GM18520 (cell line): ENCODE data around the gene PRSS33.

ENCODE experiments used
- ATAC-seq: cut with Tn5 transposase; IDR thresholded peaks from one replicate; pipeline ENCODE4 v1.9.1; 2021; ENCODE audit not compliant: unreplicated experiment

The PRSS33 gene

DNA sequence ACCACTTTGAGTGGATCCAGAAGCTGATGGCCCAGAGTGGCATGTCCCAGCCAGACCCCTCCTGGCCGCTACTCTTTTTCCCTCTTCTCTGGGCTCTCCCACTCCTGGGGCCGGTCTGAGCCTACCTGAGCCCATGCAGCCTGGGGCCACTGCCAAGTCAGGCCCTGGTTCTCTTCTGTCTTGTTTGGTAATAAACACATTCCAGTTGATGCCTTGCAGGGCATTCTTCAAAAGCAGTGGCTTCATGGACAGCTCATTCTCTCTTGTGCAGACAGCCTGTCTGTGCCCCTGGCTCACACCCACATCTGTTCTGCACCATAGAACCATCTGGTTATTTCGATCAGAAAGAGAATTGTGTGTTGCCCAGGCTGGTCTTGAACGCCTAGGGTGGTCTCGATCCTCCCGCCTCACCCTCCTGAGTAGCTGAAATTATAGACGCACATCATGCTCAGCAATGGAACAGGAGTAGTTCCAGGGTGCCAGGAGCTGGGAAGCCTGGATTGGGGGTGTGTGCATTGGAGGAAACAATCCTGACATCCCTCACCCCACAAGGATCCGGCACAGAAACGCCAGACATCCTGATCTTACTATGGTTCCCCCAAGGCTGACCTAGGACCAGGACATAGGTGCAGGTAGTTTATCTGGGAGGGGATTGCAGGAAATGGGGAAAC is 34.3 kb upstream of the PRSS33 start:
- no peak for ATAC-seq

DNA sequence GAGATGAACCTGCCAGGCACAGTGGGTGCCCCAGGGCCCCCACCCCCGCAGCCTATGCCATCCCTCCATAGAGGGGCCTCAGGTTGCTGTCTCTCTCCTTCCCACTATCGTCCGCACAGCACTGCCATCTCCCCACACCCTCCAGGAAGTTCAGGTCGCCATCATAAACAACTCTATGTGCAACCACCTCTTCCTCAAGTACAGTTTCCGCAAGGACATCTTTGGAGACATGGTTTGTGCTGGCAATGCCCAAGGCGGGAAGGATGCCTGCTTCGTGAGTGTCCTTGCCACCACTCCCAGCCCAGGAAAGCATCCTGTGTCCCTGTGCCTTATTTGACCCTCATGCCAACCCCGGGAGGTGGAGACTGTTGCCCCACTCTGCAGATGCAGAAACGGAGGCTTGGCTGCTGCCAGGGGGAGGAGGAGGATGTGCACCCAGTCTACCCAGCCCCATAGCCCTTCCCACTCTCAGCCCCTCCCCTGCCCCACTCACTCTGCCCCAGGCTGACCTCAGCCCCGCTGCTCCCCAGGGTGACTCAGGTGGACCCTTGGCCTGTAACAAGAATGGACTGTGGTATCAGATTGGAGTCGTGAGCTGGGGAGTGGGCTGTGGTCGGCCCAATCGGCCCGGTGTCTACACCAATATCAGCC is 33.6 kb upstream of the PRSS33 start:
- no peak for ATAC-seq

DNA sequence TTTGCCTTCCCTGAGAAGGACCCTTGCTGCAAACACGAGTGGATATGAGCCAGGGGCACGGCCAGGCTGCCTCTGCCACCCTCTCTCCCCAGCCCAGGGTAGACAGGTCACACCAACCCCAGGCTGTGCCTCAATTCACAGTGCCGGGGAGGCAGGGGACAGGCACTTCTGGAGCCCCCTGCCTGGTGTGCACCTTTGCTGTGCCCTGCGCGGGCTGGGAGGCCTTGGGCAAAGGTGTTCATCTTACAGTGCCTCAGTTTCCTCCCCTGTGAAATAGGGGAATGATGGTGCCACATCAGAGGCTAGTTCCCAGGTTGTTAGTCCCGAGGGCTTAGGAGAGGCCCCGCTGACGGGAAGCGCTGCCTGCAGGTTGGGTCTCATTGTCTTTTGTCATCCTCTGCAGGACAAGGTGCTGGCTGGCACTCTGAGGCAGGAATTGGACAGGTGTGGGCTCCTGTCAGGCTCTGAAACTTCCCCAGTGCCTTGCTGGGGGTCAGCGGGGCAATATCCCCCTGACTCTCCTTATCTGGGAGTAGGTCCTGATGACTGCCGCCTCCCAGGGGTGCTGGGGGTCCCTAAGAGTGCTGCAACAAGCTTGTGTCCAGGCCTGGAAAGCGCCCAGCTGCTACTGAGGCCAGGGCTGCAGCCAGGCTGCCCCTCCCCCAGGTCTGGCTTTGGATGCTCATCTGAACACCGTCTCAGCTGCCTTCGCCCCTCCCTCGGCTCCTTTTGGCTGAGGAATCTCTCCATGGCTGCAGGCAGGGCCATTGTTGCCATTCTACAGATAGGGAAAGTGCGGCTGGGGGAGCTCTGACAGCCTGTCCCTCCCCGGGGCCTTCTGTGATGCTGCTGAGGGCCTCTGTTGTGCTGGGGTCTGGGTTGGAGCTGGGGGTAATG is 32.8 kb upstream of the PRSS33 start:
- no peak for ATAC-seq

DNA sequence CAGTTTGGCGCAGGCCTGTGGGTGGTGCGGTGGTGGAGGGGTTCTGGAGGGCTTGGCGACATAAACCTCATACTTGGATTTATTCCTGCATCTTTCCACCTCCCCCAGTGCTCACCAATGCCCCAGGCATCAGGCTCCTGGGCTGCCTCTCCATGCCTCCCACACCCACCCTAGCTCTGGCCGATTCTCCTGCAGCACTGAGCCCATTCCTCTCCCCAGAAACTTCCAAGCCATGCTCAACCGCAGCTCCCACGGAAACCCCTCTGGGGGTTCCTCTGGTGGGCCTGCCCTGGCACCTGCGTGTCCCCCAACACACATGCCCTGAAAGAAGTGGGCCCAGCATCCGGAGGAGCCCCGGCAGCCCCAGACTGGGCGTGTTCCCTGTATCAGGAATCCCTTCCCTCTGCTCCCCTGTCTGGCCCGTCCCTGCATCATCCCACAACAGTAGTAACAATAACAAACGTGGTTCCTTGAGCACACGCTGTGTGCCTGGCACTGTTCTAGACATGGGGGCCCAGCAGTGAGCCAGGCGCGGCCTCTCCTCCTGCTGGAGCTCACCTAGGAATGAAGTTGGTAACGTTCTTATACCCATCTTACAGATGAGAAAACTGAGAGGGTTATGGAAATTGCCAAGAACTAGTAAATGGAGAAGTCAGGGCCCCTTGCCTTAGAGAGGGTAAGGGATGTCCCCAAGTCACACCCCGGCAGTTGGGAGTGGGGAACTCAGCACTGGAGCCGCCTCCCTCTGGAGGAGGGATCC is 32.0 kb upstream of the PRSS33 start:
- ATAC-seq = no peak

DNA sequence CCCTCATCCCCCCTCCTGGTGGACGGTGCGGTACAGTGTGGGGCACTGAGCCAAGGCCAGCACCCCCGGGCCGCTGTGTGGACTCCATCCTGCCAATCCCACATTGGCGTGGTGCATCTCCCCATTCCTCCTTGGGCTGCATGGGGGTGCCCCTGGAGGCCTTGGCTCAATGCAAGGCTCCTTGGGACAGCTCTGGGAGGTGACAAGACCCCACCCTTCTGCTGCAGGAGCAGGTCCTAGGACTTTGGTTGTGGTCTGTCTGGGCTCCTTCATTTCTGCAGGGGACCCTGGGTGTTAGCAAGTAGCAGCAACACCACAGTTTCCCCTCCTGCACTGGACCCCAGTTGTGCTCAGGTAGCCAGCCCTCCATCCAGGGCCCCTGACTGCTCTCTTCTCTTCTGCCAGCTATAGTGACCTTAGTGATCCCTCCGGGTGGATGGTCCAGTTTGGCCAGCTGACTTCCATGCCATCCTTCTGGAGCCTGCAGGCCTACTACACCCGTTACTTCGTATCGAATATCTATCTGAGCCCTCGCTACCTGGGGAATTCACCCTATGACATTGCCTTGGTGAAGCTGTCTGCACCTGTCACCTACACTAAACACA is 31.0 kb upstream of the PRSS33 start:
- no peak for ATAC-seq

DNA sequence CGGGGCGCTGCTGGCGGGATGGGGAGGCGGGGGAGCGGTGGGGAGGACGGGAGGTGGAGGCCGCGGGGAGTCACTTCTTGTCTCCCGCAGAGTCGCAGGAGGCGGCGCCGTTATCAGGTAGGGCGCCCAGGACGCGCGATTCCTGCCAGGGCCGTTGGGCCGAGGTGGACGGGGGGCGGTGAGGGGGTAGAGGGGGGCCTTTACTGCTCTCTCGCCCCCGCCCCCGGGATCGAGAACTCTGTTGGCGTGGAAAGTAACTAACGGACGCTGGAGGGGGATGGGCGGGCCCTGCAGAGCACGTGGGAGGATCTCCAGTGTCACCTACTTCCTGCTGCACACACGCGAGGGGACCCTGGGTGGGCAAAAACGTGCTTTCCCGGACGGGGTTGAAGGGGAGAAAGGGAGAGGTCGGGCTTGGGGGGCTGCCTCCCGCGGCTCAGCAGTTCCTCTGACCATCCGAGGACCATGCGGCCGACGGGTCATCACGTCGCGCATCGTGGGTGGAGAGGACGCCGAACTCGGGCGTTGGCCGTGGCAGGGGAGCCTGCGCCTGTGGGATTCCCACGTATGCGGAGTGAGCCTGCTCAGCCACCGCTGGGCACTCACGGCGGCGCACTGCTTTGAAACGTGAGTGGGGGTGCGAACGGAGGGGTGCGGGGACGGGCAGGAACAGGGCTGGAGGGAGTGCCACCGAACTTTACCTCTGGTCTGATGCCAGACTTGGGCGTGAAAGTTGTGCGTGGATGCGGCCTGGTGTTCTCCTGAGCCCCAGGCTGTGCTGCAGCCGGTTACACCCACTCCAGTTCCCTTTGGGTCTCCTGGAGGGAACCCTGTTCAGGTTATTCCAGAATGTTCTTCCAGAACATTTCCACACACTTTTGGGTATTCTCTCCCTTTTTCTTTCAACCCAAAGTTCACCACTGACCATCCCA is 30.2 kb upstream of the PRSS33 start:
- ATAC-seq = no peak

DNA sequence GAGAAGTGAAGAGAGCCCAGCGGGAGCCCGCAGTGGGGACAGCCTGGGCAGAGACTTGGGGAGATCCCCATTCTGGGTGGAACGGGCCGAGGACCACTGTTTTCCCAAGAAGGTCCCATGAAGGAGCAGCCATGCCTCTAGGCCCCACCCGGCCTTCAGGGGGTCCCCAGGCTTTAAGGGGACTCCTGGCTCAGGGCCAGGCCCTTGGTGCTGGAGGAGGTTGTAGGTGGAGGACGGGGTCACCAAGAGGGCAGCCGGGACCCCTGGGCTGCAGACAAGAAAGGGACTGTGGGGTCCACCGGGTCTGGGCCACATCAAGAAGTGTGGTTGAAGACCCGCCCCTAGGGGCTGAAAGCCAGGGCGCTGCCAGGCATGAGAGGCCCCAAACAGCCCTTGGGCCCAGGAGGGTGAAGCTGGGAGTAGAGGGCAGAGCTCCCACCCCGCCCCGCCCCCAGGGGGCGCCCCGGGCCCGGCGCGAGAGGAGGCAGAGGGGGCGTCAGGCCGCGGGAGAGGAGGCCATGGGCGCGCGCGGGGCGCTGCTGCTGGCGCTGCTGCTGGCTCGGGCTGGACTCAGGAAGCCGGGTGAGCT is 29.5 kb upstream of the PRSS33 start, which contains the start of gene PRSS21:
Gene PRSS21, plus strand, starts transcription at position 487 of the 589 bp plus-strand sequence. Its CDS starts 32 bp downstream, at position 519.
- ATAC-seq = no peak

DNA sequence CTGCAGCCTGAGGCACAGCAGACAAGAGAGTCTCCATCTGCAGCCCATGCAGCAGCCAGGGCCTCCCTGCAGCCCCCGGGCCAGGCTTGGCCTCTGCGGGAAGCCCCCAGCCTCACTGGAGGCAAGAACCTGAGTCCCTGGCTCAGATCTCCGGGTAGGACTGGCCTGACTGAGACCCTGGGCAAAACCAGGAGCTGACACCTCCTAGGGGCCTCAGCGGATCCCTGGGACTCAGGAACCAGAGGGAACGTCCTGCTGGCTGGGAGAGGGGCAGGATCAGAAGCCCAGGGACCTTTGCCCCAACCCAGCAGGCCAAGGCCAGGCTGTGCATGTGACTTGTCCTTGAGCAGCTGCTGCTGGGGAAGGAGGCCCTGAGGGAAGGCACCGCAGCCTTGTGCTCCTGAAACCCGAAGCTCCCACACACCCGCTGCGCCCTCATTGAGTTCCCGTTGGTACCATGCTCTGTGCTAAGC is 28.0 kb upstream of the PRSS33 start:
- ATAC-seq = no peak

DNA sequence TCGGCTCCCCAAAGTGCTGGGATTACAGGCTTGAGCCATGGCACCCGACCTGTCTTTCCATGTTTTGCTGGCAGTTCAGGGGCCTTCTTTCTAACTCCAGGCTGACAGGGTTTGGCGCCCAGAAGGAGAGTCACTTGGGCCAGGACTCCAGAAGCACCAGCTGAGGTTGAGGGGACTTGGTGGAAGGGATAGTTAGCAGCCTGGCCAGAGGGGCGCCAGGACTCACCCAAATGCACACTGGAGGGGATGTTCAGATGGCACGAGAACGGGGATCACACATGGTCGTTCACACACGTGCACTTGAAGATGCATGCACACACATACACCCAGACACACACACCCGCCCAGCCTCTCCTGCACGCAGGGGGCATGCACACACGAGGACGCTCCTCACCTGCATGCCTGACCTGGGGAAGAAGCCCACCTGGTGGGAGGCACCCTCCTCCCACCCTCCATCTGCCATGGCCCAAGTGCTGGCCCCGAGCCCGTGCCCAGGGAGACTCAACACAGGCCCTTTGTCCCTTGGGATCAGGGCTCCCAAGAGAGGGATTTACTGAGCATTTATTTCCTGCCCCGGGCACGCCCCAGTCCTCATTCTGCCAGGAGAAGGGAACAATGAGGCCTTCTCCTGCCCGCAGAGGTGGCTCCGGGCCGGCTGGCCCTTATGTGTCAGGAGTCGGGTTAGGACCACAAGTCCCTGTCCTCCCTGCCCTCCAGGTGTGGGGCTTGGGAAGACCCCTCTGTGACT is 27.4 kb upstream of the PRSS33 start:
- ATAC-seq = no peak

DNA sequence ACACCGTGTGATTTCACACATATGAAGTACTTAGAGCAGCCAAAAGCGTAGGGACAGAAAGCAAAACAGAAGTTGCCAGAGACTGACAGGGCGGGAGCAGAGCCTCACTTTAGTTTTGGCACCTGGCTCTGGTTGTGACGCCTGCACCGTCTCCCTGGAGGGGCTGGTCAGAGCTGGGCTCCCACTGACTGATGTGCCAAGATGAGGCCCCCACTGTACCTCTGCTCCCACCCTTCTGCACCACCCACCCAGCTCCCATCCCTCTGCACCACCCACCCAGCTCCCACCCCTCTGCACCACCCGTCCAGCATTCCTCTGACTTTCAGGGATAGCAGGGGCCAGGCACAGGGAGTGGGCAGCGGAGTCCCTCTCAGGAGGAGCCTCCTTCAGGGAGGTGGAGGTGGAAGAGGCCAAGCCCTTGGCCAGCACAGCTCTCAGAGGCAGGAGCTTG is 26.4 kb upstream of the PRSS33 start:
- ATAC-seq = no peak

DNA sequence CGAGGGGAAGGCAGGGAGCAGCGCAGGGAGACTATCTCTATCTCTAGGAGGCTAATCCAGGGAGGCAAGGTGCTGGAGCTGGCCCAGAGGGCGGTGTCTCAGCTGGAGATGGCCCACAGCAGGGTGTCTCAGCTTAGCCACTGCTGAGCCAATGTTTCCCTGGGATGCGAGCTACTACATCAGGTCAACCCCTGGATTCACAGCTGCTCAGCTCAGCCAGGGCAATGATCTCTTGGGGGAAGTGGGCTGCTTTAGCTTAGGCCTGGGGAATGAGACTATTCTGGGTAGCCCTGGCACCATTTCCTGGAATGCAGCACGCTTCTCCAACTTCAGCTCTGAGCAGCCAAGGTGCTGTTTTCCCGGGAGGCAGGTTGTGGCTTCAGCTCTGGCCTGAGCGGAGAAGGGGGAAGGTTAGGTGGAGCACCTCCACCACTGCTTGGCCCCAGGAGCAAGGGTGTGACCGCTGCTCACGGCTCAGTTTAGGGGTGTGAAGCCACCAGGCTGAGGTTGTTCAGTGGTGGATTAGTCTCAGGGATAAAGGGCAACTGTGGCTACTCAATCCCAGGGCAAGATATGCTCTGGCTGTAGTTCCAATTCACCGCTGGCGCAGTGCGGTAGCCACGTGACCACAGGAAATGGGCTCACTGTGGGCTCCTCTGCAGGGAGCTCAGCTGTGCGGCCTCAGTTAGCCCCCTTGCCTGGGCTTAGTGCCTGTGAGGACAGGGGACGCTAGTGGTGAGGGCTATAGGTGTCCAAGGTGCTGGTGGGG is 24.5 kb upstream of the PRSS33 start:
- ATAC-seq = no peak

DNA sequence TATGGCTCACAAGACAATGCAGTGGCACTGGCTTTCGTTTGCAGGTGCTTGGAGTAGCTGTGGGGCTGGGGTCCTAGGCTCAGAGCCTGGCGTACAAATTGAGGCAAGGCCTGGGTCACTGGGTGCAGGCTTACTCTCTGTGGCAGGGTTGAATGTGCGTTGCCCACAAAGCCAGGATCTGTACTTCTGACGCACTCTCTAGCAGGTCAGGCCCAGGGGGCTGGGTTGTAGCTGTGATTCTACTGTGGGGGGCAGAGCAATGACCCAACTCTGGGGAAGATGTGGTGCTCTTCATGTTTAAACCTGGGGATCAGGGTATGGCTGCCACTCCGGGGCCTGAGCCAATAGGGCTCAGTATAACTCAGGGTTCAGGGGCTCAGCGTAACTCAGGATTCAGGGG is 23.3 kb upstream of the PRSS33 start:
- no peak for ATAC-seq

DNA sequence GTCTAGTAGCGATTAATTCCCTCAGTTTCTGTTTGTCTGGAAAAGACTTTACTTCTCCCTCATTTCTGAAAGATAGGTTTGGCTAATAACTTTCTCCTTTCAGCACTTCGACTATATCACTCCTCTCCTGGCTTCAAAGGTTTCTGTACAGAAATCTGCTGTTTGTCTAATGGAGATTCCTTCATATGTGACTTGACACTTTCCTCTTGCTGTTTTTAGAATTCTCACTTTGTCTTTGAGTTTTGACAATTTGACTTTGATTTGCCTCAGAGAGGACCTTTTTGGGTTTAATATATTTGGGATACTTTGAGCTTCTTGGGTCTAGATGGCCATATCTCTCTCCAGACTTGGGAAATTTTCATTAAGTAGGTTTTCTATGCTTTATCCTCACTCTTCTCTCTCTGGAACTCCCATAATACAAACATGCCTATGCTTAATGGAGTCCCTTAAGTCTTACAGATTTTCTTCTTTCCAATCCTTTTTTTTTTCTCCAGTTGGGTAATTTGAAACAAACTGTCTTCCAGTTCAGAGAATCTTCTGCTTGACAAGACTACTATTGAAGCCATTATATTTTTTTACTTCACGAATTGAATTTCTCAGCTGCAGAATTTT is 21.9 kb upstream of the PRSS33 start:
- ATAC-seq = no peak

DNA sequence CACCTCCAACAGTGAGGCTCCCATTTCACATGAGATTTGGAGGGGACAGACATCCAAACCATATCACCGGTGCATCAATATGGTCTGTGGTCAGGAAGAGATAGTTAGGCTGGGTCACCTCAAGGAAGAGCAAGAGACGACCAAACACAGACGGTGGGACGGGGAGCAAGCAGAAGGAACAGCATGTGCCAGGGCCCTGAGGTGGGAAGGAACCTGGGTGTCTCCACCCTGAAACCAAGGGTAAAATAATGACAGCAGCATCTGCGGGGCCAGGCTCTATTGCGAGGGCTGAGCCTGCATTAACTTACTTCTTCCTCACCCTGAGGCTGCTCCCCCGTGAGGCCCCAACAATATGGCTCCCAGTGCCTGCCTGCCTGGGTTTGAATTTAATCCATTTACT is 20.8 kb upstream of the PRSS33 start:
- ATAC-seq = no peak

DNA sequence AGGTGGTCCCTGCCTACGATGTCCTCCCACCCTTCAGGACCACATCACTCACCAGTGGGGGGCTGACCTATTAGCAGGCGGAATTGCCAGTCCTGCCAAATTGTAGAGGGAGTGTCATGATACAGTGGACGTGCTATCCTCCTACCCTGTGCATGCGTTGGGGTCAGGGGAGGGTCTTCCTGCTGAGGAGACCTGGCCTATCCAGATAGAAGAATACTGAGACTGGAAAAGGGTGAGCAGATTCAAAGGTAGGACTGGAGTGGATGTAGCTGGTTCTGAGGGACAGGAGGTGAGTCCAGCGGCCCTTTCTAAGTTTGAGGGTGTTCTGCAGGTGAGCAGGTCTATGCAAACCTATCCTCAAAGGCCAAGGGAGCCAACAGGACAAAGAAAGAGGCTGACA is 18.9 kb upstream of the PRSS33 start:
- ATAC-seq = no peak

DNA sequence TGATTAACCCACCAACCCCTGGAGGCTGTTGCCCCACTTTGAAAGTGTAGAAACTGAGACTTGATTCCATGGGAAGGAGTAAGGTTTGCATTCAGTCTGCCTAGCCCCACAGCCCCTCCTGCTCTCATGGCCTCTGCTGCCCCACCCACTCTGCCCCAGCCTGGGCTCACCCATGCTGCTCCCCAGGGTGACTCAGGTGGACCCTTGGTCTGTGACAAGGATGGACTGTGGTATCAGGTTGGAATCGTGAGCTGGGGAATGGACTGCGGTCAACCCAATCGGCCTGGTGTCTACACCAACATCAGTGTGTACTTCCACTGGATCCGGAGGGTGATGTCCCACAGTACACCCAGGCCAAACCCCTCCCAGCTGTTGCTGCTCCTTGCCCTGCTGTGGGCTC is 17.4 kb upstream of the PRSS33 start:
- no peak for ATAC-seq

DNA sequence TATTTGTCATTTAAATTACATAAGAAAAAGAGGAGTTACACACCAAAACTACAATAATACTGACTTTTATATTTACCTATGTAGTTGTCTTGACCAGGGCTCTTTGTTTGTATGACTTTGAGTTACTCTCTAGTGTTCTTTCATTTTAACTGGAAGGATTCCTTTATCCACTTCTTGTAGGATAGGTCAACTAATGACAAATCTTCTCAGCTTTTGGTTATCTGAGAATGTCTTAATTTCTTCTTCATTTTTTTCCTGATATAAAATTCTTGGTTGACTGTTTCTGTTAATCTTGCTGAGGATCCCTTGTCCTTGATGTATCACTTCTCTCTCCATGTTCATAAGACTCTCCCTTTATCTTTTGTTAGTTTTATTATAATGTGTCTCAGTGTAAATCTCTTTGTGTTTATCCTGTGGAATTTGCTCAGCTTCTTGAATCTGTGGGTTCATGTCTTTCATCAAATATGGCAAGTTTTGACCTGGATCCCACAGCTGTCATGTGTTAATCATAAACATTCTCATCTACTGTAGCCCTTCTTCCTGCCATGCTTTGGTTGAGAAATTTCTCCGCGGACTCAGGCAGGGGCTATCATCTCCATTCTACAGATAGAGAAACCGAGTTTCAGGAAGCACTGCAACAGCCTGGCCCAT is 16.3 kb upstream of the PRSS33 start:
- no peak for ATAC-seq
